HG02943 (cell line): ENCODE results near the gene TMEM51.

Experiments used
- ATAC-seq: cut with Tn5 transposase; IDR thresholded peaks from one replicate; pipeline ENCODE4 v1.9.1; 2021; ENCODE audit warnings: mild to moderate bottlenecking, low read depth, moderate library complexity; ENCODE audit not compliant: unreplicated experiment

Gene TMEM51

DNA sequence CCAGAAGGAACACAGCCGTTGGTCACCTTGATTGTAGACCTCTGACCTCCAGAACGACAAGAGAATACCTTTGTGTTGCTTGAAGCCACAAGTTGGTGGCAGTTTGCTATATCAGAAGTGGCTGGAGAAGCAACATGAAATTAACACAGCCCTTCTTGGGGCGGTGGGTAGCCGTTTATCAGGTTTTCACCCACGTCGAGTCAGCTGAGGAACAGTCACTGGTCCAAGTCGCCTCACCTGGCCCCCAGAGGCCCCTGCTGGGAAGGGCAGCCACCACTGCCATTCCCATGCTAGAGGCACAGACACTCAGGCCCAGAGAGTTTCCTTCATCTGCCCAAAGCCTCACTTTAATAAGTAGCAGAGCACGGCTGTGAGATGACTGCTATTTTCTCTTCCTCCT, 37.7 kb downstream of the TMEM51 start:
- ATAC-seq = no peak

DNA sequence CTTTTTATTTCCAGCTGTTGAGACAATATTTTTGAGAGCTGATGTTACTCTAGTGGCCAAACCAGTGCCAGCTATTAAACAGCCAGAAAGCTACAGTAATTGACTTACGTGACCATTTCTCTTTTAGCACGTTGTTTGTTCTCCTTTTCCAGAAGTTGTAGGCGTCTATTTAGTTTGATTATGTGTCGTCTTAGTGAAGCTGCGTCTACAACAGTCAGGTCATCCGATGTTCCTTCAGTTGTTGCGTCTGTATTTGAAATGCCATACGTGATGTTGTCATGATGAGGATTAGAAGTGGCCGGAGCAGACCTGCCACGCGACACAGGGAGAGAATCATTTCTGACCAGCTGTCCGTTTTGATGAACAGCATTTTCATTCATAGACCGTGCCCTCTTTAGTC, 38.2 kb downstream of the TMEM51 start:
- ATAC-seq = no peak

DNA sequence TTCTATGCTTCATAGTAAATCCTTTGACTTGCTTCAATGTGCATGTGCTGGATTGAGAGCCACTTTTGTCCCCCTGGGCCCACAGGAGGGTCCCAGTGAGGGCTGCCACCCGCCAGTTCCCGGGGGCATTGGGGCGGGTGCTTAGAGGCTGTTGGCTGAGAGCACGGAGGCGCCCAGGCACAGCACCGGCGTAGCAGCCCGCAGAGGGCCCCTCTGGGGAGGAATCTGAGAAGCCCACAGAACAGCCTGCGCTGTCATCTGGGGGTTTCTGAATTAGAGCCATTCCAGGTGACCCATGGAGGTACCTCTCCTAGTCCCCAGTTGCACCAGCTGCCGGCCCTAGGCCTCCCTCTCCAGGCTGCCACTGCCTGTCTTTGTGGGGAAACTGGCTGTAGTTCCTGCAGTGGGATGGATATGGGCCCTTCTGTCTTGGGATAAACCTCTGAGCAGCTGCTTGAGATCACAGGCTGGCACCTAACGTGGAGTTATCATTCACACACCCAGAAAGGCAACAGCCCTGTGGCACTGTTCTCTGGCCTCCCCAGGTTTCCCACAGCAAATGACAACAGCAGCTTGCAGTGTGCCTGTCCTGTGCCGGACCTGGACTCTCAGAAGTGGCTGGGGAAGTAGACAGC, 39.5 kb downstream of the TMEM51 start:
- no peak for ATAC-seq

DNA sequence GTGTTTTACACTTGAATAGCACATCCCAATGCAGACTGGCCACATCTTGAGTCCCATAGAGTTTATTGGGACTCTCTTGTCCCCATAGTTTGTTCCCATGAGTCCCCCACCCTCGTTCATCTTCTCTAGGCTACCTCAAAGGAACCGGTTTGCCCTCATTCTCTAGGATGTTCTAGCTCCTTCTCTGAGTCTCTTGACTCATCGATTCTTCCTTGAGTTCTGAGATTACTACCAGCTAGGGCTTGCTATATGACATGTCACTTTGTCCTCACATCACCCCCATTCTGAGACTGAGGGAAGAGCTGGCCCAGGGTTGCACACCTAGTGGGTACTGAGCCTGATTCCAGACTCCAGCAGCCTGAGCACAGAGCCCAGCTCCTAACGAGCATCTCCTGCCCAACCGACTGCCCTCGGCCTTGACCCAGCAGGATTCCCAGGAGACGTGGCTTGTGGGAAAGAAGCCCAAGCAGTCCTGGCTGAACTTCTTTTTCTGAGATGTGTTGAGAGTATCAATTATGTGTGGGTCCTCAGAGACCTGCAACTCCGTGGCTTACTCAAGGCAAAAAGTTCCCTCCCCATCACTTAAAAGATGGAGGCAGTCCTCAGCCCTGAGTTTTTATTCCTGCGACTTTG, 42.0 kb downstream of the TMEM51 start:
- no peak for ATAC-seq

DNA sequence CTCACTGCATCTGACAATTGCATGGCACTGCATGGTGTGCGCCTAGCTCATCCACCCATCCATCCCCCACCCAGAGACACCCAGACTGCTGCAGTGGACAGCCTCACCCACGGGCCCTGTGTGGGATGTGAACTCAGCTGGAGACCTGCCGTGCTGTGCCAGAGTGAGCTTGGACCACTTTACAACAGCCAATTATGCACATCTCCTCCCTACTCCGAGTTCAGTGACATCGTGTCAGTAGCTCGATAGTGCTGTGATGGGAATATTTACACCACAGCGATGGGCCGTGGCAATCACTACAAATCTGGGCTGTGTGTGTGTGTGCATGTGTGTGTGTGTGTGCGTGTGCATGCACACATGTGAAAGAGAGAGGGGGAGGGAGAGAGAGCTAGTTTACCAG, 42.5 kb downstream of the TMEM51 start:
- ATAC-seq = no peak

DNA sequence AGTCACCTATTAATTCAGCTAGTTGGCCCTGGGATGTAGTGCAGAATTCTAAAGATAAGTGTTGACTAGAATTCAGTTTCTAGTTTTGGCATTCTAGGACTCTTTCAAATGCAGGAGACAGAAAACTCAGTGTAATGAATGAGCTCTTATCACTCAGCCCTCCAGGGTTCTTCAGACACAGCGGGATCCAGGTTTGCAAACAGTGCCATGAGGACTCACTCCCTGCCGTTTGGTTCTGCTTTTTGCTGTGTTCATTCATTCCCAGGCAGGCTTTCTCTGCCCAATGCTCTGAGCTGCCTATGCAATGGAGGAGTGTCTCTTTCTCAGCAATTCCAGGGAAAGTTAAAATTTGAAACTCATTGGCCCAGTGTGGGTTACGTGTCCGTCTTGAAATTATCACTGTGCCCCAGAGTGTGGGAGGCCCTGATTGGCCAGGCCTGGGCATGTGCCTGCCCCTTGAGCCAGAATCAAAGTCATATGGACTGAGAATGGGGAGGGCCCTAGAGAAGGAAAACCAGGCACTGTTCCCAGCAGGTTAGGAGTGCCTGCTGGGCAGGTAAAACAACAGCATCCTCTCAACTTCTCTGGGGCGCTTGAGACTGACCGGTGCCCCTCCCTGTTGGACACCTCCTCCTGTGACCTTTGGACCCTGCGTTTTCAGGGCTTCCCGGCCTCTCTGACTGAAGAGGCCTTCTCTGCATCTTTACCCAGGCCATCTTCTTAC, 43.4 kb downstream of the TMEM51 start:
- ATAC-seq = no peak

DNA sequence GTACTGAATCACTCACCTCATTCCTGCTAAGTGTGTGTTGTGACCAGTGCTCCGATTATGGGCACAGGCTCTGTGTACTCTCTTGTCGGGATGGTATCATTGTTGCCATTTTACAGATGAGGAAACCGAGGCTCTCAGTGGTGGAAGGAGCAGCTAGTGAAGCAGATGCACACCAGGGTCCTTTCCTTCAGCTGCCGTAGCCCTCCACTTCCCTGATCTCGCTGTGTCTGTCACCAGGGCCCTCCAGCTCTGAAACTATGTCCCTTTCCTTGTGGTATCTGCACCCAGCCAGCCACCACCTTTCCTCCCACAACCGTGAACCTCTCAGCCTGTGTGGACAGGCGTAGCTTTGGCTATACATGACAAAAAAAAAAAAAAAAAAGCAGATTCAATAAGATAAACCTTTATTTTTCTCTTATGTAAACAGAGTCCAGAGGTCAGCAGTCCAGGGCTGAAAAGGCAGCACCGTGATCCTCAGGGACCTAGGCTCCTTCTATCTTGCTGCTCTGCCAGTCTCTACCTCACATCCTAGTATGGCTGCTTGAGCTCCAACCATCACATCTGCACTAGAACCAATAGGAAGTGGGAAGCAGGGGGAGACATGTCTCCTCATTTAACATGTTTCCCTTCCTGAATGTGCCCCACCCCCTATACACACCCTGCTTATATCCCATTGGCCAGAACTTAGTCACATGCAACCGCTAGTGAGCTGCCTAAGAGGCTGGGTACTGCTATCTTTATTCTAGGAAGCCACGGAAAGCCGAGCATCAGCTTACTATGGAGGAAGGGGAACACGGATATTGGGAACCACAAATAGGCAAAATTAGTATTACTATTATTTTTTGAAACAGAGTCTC, 44.3 kb downstream of the TMEM51 start:
- ATAC-seq = no peak

DNA sequence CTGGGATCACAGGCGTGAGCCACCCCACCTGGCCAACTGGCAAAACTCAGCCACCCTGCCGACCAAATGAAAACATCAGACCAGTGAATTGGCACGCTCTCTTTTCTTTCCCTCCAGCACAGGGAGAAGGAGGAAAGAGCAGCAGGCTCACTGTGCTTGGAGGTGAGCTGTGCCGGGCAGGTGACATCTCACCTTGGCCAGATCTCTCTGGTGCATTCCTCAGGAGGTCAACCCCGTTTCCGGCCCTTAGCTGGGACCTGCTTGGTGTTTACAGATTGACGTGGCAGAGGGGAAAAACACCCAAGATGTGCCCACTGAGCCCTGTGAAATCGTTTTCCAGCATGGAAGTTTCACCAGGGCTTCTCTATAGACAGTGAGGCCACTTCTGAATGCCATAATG, 45.1 kb downstream of the TMEM51 start:
- no peak for ATAC-seq

DNA sequence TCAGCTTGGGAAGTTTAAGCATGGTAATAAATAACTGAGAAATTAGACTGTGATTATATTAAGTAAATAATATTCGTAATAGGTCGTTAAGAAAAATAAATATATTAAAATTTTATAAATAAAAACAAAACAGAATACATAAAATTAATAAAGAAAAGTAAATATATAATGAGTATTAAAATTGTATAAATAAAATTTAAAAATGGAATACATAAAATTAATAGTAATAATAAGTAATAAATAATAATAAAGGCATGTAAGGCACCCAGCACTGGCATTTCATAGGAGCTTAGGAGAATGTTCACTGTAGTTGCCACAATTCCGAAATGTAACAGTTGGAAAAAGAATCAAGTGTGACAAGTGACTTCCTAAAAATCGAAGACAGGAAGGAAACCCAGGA, 47.7 kb downstream of the TMEM51 start:
- no peak for ATAC-seq

DNA sequence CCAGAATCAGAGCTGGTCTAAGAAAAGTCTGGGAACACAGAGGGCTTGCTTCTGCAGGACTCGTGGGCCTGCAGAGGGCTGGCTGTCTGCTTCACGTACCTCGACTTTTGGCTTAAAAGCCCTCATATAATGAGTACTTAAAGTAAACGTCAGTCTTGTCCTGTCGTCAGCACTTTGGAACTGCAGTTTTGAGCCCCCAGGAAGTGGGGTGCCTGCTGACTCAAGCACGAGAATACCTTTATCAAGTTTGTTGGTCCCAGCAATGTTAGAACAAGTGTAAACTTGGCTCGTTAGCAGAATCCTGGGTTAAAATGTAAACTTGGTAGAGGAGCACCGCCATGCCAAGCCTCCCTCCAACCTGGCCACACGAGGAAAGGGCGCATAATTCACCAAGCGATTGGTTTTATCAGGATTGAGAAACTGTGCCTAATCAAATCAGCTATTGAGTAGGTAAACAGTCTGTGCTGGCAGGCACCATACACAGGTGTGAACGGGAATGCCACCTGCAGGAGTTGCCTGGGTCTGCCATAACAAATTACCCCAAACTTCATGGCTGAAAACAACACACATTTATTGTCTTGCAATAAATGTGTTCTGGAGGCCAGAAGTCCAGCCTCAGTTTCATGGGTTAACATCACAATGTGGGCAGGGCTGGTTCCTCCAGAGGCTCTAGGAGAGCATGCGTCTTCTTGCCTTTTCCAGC, 48.5 kb downstream of the TMEM51 start:
- no peak for ATAC-seq

DNA sequence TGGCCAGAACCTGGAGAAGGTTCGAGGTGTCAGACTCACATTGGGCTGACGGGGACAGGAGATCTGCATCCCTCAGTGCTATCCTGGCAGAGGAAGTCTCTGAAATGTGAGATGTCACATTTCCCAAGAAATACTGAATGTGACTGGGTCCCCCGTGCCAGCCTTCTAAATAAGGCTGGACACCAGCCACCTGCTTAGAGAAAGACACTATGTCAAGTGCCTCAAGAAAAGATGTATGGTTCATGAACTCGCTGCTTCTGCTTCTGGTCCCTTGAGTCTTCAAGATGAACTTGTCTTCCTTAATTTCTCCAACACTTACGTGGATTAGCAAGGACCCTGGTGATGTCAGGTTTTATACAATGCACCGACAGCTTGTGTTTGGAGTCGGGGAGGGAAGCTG, 51.4 kb downstream of the TMEM51 start:
- ATAC-seq = no peak

DNA sequence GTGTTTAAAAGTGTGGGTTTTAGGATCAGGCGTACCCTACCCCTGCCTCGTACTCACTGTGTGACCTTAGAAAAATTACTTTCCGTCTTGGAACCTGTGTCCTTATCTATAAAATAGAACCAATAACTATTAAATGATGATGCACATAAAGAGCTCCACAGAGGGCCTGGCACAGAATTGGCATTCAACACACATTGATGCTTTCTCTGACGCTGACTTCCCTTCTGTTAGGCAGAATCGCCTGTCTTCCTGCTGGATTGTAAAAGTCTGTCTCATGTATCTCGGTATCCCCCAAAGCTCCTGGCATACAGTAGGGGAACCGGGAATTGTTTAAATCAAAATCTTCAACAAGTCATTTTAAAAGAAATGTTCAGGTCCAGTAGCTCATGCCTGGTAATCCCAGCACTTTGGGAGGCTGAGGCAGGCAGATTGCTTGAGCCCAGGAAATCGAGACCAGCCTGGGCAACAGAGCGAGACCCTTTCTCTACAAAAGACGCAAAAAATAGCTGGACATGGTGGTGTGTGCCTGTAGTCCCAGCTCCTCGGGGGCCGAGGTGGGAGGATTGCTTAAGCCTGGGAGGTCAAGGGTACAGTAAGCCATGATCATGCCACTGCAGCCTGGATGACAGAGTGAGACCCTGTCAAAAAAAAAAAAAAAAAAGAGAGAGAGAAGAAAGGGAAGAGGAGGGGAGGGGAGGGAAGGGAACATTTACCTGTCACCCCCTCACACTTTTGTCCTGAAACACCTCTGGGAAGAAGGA, 52.2 kb downstream of the TMEM51 start:
- no peak for ATAC-seq

DNA sequence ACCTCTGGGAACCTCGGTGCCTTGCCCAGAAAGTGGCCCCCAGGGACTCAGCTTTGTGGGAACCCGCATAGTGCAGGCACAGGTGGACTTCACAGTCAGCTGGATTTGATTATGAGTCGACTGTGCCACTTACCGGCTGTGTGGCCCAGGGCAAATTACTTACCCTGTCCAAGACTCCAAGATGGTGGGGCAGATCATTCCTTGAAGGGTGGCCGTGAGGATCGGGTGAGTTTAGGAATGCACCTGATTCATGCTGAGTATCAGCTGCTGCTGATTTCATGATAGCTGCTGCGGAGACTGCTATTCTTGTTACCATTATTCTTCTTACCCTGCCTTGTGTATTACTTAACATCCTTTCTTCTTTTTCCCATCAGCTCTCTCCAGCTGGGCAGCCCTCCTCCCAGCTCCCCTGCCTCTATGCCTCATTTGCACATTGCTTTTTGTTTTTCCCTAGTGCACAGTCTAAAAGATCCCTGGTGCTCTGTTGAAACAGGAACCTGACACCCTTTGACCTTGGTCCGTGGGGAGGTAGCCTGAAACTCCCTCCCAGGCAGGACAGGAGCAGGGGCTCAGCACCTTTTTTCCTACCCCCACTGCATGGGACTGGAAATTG, 53.0 kb downstream of the TMEM51 start:
- ATAC-seq = no peak

DNA sequence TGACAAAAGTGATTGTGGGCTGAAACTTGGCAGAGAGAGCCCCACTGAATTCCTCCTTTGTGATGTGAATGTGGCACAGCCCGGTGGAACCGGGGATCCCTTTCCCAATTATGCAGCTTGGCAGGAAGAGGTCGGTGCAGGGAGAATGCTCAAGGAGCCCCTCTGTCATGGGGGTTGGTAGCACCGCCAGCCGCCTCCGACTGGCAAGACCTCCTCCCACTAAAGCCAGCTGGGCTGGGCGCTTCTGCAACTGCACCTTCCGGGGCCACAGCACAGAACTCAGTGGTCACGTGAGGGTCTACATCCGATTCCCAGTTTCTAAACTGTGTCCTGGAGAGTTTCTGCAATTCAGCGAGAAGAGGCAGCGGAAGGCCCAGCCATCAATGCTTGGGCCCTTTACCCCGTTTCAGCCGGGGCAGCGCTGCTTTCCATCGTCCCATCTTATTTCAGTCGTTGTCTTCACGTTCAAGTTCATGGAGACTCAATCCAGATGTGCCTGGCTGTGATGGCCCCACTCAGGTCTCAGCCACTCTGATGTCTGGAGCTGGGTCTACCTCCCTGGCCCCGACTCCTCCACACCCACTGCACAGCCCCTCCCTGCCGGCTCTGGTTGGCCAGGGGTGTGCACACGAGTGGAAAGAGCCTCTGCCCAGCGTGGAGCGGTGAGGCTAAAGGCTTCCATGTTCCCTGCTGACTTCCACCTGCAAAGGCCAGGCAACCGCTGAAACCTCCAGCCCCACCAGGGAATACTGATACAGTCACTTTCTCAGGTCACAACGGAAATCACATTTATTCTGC, 53.7 kb downstream of the TMEM51 start:
- ATAC-seq = no peak

DNA sequence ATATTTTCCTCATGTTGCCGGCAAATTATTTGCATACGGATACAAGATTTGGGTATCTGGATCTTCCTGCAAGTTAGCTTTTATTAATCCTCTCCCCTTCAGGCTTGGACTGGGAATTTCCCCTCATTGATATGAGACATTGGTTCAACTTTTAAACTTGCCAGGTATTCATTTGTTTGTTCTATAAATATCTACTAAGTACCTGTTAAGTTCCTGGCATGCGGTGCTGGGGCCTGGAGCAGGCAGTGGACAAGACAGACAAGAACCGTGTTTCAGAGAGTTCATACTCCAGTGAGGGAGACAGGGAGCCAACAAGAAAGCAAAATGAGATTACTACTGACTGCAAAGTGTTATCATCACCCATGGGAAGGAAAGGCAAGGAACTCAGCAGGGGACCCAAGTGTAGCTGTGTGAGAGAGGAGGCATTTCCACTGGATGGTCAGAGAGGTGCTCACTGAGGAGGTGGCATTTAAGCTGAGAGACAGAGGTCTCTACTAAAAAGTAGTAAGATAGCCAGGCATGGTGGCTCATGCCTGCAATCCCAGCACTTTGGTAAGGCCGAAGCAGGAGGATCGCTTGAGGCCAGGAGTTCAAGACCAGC, 54.4 kb downstream of the TMEM51 start:
- ATAC-seq = no peak

DNA sequence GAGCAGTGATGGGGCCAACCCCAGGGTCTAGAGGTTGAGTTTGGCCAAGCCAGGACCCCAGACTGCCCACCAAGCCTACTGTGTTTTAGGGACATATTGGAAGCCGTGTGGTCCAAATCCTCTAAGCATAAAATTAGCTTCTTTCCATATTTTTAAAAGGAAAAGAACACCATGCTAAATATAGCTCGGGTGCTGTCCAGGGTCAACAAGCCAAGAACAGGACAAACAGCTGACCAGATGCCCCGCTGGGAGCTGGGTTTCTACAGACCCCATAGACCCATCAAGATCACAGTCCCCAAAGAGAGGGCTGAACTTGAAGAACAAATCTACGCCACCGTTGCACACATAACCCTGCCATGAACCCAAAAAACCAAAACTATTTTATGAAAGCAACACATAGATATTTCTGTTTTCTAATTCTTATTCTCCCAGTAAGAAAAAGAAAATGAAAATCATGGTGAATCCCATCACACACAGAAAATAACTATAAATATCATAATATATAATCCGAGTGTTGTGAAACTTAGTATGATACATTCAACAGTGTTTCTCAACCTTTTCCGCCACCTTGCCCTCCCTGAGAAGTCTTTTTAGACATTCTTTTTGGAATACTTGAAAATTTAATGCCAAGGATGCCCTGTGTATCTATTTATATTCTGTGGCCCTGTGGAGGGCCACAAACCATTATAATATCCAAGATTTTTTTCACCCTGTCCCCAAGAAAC, 57.3 kb downstream of the TMEM51 start:
- no peak for ATAC-seq

DNA sequence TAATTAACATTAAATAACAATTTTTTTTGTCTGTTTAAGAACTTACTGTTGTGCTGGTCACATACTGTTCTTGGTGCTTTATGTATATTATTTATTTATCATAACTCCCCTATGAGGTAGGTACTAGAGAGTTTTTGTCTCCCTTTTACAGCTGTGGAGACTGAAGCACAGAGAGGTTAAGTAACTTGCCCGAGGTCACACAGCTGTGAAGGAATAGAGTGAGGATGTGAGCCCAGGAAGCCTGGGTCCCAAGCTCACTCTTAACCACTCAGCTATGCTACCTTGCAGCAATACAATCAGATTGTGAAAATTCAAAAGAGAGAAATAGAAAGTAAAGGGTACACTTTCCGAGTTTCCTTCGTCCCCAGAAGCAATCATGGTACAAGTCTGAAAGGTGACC, 57.9 kb downstream of the TMEM51 start:
- no peak for ATAC-seq
